WTC11 (cell line): ENCODE measurements around the gene GALNT16. TPM values are rescaled to one million over a fixed set of nuclear protein-coding genes. Genes with fewer than 3 reads are reported as not detected.

ENCODE experiments used
- ATAC-seq: fragments of 200-7000 bp; cut with Tn5 transposase; 2 replicates; pipeline ENCODE4 v1.10.0; 2021; ENCODE audit warnings: mild to moderate bottlenecking, moderate library complexity
- CTCF ChIA-PET: fragments of 300-600 bp; sonication (Branson Sonifier 250); formaldehyde crosslinking; loops from one replicate; lab custom pipeline; 2021; ENCODE audit warnings: antibody characterized with exemption; lab: Charles Lee
- POLR2A ChIA-PET: fragments of 350-600 bp; sonication (Branson Sonifier 250); formaldehyde crosslinking; loops from one replicate; lab custom pipeline; 2021; ENCODE audit warnings: antibody characterized with exemption; lab: Charles Lee
- DNase-seq: peaks from one replicate; pipeline ENCODE4 v3.0.0; 2021; ENCODE audit warnings: low spot score
- H3K27ac Mint-ChIP-seq: 2 replicates; pipeline ENCODE4 v1.8.0; 2021; ENCODE audit warnings: mixed read lengths
- H3K27me3 Mint-ChIP-seq: 2 replicates; pipeline ENCODE4 v1.8.0; 2021; ENCODE audit warnings: low read depth, mild to moderate bottlenecking, moderate library complexity, mixed read lengths
- H3K36me3 Mint-ChIP-seq: 2 replicates; pipeline ENCODE4 v1.8.0; 2021; ENCODE audit warnings: mixed read lengths
- H3K4me1 Mint-ChIP-seq: 2 replicates; pipeline ENCODE4 v1.8.0; 2022; ENCODE audit warnings: mixed read lengths
- H3K4me3 Mint-ChIP-seq: 2 replicates; pipeline ENCODE4 v1.8.0; 2021; ENCODE audit warnings: mild to moderate bottlenecking, moderate library complexity, mixed read lengths
- H3K9me3 Mint-ChIP-seq: 2 replicates; pipeline ENCODE4 v1.8.0; 2021; ENCODE audit warnings: mixed read lengths
- ARID4B ChIP-seq: sonication (generic); formaldehyde crosslinking; IDR thresholded peaks from 2 replicates; pipeline ENCODE4 v1.8.0; 2023; ENCODE audit warnings: missing genetic modification reagents, mild to moderate bottlenecking, borderline replicate concordance
- E2F5 ChIP-seq: sonication (generic); formaldehyde crosslinking; IDR thresholded peaks from 2 replicates; pipeline ENCODE4 v1.8.1; 2022; ENCODE audit warnings: mild to moderate bottlenecking, moderate library complexity, missing genetic modification reagents
- FOXP1 ChIP-seq: sonication (generic); formaldehyde crosslinking; IDR thresholded peaks from 2 replicates; pipeline ENCODE4 v1.8.0; 2022; ENCODE audit warnings: missing genetic modification reagents, mild to moderate bottlenecking, moderate library complexity, borderline replicate concordance
- GTF2I ChIP-seq: fragments of 250-450 bp; sonication (Bioruptor Pico); conservative IDR thresholded peaks from 2 replicates; pipeline ENCODE4 v1.4.0; 2021; ENCODE audit warnings: mild to moderate bottlenecking
- HMGXB4 ChIP-seq: sonication (generic); formaldehyde crosslinking; IDR thresholded peaks from 2 replicates; pipeline ENCODE4 v1.8.1; 2023; ENCODE audit warnings: mild to moderate bottlenecking, moderate library complexity, missing genetic modification reagents
- NFYB ChIP-seq: sonication (generic); formaldehyde crosslinking; conservative IDR thresholded peaks from 2 replicates; pipeline ENCODE4 v1.8.0; 2022; ENCODE audit warnings: low read depth, missing genetic modification reagents
- NR1H2 ChIP-seq: sonication (generic); formaldehyde crosslinking; IDR thresholded peaks from 2 replicates; pipeline ENCODE4 v1.9.0; 2021; ENCODE audit warnings: mild to moderate bottlenecking, moderate library complexity, missing genetic modification reagents
- NR3C1 ChIP-seq: sonication (generic); formaldehyde crosslinking; conservative IDR thresholded peaks from 2 replicates; pipeline ENCODE4 v1.8.1; 2023; ENCODE audit warnings: low read depth, mild to moderate bottlenecking, missing genetic modification reagents
- SP1 ChIP-seq: sonication (generic); formaldehyde crosslinking; conservative IDR thresholded peaks from 2 replicates; pipeline ENCODE4 v1.8.1; 2022; ENCODE audit warnings: missing genetic modification reagents
- ZNF121 ChIP-seq: sonication (generic); formaldehyde crosslinking; IDR thresholded peaks from 2 replicates; pipeline ENCODE4 v1.8.0; 2023; ENCODE audit warnings: missing genetic modification reagents
- ZNF138 ChIP-seq: sonication (generic); formaldehyde crosslinking; conservative IDR thresholded peaks from 2 replicates; pipeline ENCODE4 v1.8.1; 2022; ENCODE audit warnings: mild to moderate bottlenecking, moderate library complexity, missing genetic modification reagents
- ZNF317 ChIP-seq: sonication (generic); formaldehyde crosslinking; IDR thresholded peaks from 2 replicates; pipeline ENCODE4 v1.8.1; 2023; ENCODE audit warnings: low read depth, mild to moderate bottlenecking, moderate library complexity, missing genetic modification reagents, borderline replicate concordance
- ZNF396 ChIP-seq: fragments of 250-450 bp; sonication (Bioruptor Pico); IDR thresholded peaks from 2 replicates; pipeline ENCODE4 v1.8.0; 2021; ENCODE audit warnings: mild to moderate bottlenecking, moderate library complexity, borderline replicate concordance
- total RNA-seq: library from RNA; stranded (reverse); gene quantifications from 3 replicates; pipeline ENCODE4 v1.2.3, GENCODE V29; 2021
- TF ChIP-seq, protein P1 (sequence below): sonication (generic); formaldehyde crosslinking; conservative IDR thresholded peaks from 2 replicates; pipeline ENCODE4 v1.8.1; 2023; ENCODE audit warnings: mild to moderate bottlenecking, low read depth, missing genetic modification reagents, moderate library complexity
- TF ChIP-seq, protein P2 (sequence below): fragments of 200-600 bp; IDR thresholded peaks from 2 replicates; pipeline ENCODE4 v1.8.0; 2022; ENCODE audit warnings: antibody characterized with exemption
- TF ChIP-seq, protein P3 (sequence below): fragments of 250-450 bp; sonication (Bioruptor Pico); IDR thresholded peaks from 2 replicates; pipeline ENCODE4 v2.1.2; 2022; ENCODE audit warnings: mild to moderate bottlenecking, moderate library complexity
- TF ChIP-seq, protein P4 (sequence below): fragments of 250-450 bp; sonication (Bioruptor Pico); IDR thresholded peaks from 2 replicates; pipeline ENCODE4 v1.9.0; 2021; ENCODE audit warnings: mild to moderate bottlenecking

The GALNT16 gene
- total RNA-seq, 1 experiment from 2014 or later, result 4.5 TPM

GRCh38 chr14:69376439-69376838 lies 116.5 kb downstream of the GALNT16 start (continued):
- TF ChIP-seq, protein P1, sequence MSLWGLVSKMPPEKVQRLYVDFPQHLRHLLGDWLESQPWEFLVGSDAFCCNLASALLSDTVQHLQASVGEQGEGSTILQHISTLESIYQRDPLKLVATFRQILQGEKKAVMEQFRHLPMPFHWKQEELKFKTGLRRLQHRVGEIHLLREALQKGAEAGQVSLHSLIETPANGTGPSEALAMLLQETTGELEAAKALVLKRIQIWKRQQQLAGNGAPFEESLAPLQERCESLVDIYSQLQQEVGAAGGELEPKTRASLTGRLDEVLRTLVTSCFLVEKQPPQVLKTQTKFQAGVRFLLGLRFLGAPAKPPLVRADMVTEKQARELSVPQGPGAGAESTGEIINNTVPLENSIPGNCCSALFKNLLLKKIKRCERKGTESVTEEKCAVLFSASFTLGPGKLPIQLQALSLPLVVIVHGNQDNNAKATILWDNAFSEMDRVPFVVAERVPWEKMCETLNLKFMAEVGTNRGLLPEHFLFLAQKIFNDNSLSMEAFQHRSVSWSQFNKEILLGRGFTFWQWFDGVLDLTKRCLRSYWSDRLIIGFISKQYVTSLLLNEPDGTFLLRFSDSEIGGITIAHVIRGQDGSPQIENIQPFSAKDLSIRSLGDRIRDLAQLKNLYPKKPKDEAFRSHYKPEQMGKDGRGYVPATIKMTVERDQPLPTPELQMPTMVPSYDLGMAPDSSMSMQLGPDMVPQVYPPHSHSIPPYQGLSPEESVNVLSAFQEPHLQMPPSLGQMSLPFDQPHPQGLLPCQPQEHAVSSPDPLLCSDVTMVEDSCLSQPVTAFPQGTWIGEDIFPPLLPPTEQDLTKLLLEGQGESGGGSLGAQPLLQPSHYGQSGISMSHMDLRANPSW, result no peak

- Mint-ChIP-seq H3K4me1 (no peaks in the 10 kb centered on the region), H3K27ac (no peak overlapping the region), H3K27me3 (no peaks in the 10 kb centered on the region), H3K4me3 (no peak overlapping the region), H3K36me3 (peaks cover 56% of the 10 kb centered on the region), H3K9me3 (peaks cover 14% of the 10 kb centered on the region; the same call in 1 of the 2 replicates)
- ATAC-seq (no peak), DNase-seq (no peak)
- TF ChIP-seq E2F5 (CRISPR knock-in tag) (no peak), ZNF317 (CRISPR knock-in tag) (no peak), NFYB (CRISPR knock-in tag) (no peak), NR3C1 (CRISPR knock-in tag) (no peak), NR1H2 (no peak), ZNF396 (CRISPR knock-in tag) (no peak)
- ChIA-PET POLR2A (no interaction called here), CTCF (no interaction called here)
Observed at GRCh38 chr14:69378274-69378673, 118.3 kb downstream of the GALNT16 start.

GRCh38 chr14:69387311-69387710 lies 127.4 kb downstream of the GALNT16 start:
- H3K4me3 Mint-ChIP-seq, result no peak overlapping the region
- DNase-seq (no peak), ATAC-seq (no peak)
- ChIA-PET CTCF (no interaction called here), POLR2A (interaction anchor here (0.7 kb wide), 2 partner anchors 76 to 158 kb away, joined by 4 to 5 read pairs; no protein-coding TSS in a partner anchor)
- no peaks in the 10 kb centered on the region for H3K9me3 Mint-ChIP-seq
- TF ChIP-seq, protein P2, sequence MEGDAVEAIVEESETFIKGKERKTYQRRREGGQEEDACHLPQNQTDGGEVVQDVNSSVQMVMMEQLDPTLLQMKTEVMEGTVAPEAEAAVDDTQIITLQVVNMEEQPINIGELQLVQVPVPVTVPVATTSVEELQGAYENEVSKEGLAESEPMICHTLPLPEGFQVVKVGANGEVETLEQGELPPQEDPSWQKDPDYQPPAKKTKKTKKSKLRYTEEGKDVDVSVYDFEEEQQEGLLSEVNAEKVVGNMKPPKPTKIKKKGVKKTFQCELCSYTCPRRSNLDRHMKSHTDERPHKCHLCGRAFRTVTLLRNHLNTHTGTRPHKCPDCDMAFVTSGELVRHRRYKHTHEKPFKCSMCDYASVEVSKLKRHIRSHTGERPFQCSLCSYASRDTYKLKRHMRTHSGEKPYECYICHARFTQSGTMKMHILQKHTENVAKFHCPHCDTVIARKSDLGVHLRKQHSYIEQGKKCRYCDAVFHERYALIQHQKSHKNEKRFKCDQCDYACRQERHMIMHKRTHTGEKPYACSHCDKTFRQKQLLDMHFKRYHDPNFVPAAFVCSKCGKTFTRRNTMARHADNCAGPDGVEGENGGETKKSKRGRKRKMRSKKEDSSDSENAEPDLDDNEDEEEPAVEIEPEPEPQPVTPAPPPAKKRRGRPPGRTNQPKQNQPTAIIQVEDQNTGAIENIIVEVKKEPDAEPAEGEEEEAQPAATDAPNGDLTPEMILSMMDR, result no peak
- no peak for TF ChIP-seq ARID4B (CRISPR knock-in tag)
- TF ChIP-seq, protein P3, sequence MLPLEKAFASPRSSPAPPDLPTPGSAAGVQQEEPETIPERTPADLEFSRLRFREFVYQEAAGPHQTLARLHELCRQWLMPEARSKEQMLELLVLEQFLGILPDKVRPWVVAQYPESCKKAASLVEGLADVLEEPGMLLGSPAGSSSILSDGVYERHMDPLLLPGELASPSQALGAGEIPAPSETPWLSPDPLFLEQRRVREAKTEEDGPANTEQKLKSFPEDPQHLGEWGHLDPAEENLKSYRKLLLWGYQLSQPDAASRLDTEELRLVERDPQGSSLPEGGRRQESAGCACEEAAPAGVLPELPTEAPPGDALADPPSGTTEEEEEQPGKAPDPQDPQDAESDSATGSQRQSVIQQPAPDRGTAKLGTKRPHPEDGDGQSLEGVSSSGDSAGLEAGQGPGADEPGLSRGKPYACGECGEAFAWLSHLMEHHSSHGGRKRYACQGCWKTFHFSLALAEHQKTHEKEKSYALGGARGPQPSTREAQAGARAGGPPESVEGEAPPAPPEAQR, result no peak
- TF ChIP-seq ZNF121, result no peak
- no peak for TF ChIP-seq FOXP1
- no peak for TF ChIP-seq HMGXB4 (CRISPR knock-in tag)
- no peak for TF ChIP-seq GTF2I
- no peak for TF ChIP-seq SP1
- TF ChIP-seq ZNF138 (CRISPR knock-in tag), result no peak
- TF ChIP-seq, protein P4, sequence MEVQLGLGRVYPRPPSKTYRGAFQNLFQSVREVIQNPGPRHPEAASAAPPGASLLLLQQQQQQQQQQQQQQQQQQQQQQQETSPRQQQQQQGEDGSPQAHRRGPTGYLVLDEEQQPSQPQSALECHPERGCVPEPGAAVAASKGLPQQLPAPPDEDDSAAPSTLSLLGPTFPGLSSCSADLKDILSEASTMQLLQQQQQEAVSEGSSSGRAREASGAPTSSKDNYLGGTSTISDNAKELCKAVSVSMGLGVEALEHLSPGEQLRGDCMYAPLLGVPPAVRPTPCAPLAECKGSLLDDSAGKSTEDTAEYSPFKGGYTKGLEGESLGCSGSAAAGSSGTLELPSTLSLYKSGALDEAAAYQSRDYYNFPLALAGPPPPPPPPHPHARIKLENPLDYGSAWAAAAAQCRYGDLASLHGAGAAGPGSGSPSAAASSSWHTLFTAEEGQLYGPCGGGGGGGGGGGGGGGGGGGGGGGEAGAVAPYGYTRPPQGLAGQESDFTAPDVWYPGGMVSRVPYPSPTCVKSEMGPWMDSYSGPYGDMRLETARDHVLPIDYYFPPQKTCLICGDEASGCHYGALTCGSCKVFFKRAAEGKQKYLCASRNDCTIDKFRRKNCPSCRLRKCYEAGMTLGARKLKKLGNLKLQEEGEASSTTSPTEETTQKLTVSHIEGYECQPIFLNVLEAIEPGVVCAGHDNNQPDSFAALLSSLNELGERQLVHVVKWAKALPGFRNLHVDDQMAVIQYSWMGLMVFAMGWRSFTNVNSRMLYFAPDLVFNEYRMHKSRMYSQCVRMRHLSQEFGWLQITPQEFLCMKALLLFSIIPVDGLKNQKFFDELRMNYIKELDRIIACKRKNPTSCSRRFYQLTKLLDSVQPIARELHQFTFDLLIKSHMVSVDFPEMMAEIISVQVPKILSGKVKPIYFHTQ (CRISPR knock-in tag), result no peak
- H3K27ac Mint-ChIP-seq, result no peak overlapping the region
- H3K36me3 Mint-ChIP-seq, result peaks cover 77% of the 10 kb centered on the region
- peaks cover 15% of the 10 kb centered on the region for H3K4me1 Mint-ChIP-seq
- H3K27me3 Mint-ChIP-seq, result no peaks in the 10 kb centered on the region
